HepG2 (cell line): Measurements from ENCODE around the gene CHAF1A. TPM values are rescaled to one million over a fixed set of nuclear protein-coding genes. Genes with fewer than 3 reads are reported as not detected.

Source experiments
- ATAC-seq: fragments of 200-7000 bp; cut with Tn5 transposase; 3 replicates; pipeline ENCODE4 v1.9.1; 2020; ENCODE audit warnings: mild to moderate bottlenecking, moderate library complexity
- BruUV-seq: library from RNA; stranded (reverse); fragments of 400-500 nt; replicated peaks from 2 replicates; lab custom pipeline; 2021; lab: Mats Ljungman, UMichigan
- CTCF ChIA-PET: fragments of 300-600 bp; formaldehyde crosslinking; extraction: SDS; loops from one replicate; lab custom pipeline; 2021; ENCODE audit warnings: low total read pairs, inconsistent platforms, low intra/inter-chr PET ratio; lab: Yijun Ruan, JAX
- POLR2A ChIA-PET: fragments of 350-600 bp; sonication (Branson Sonifier 250); formaldehyde crosslinking; loops from one replicate; lab custom pipeline; 2020; ENCODE audit warnings: antibody characterized with exemption, inconsistent platforms; lab: Yijun Ruan, JAX
- DNase-seq: peaks from one replicate; pipeline ENCODE4 v3.0.0-alpha.2; 2015; ENCODE audit warnings: low spot score
- FAIRE-seq: peaks from 3 replicates; lab custom pipeline; 2011; peaks lifted over from hg19 to GRCh38; lab: Jason Lieb, UNC
- H2AFZ ChIP-seq: one replicate; pipeline ENCODE4 v1.6.1; 2011; ENCODE audit warnings: low read length, inconsistent platforms
- H3K27ac ChIP-seq: fragments of 300-600 bp; 3 replicates; pipeline ENCODE4 v1.8.0; 2011; ENCODE audit warnings: mixed run types, mild to moderate bottlenecking, mixed read lengths, low read length, inconsistent platforms; ENCODE audit not compliant: insufficient read depth; ENCODE audit errors: extremely low read length
- H3K27me3 ChIP-seq, 2 experiments: fragments of 200-600 bp in 1 of 2; 2 replicates in 1 of 2; 3 replicates in 1 of 2; pipeline versions ENCODE4 v1.6.0 to v1.8.0; 2011; ENCODE audit warnings: low read length in 2 of 2, mild to moderate bottlenecking in 2 of 2, moderate library complexity in 2 of 2, inconsistent platforms in 1 of 2; ENCODE audit not compliant: insufficient read depth in 2 of 2, control insufficient read depth in 1 of 2
- H3K36me3 ChIP-seq, 2 experiments: fragments of 200-600 bp in 1 of 2; replicated peaks in 1 of 2; 2 replicates in 1 of 2; 3 replicates in 1 of 2; pipeline versions ENCODE4 v1.5.1 to v1.8.0; 2011; ENCODE audit warnings: low read length in 2 of 2, inconsistent platforms in 1 of 2; ENCODE audit not compliant: insufficient read depth in 2 of 2, control insufficient read depth in 1 of 2
- H3K4me1 ChIP-seq: 2 replicates; pipeline ENCODE4 v1.5.1; 2012; ENCODE audit warnings: low read length, inconsistent platforms; ENCODE audit not compliant: insufficient read depth
- H3K4me2 ChIP-seq: 2 replicates; pipeline ENCODE4 v1.6.0; 2011; ENCODE audit warnings: low read depth, low read length, inconsistent platforms
- H3K4me3 ChIP-seq, 3 experiments: fragments of 200-600 bp in 1 of 3; sonication (generic), shearing (Covaris generic) in 1 of 3; replicated peaks in 1 of 3; 2 replicates each; pipeline ENCODE4 v1.5.1; 2011 to 2016; ENCODE audit warnings: low read length in 3 of 3, inconsistent platforms in 2 of 3, low read depth in 2 of 3, mild to moderate bottlenecking in 2 of 3, control low read depth in 1 of 3, mixed read lengths in 1 of 3; ENCODE audit not compliant: insufficient read depth in 1 of 3
- H3K79me2 ChIP-seq: one replicate; pipeline ENCODE4 v1.6.1; 2011; ENCODE audit warnings: low read length, inconsistent platforms; ENCODE audit not compliant: insufficient read depth
- H3K9ac ChIP-seq: 2 replicates; pipeline ENCODE4 v1.6.0; 2011; ENCODE audit warnings: mild to moderate bottlenecking, low read depth, low read length, inconsistent platforms; ENCODE audit not compliant: insufficient read depth
- H3K9me3 ChIP-seq: 2 replicates; pipeline ENCODE4 v1.5.1; 2012; ENCODE audit warnings: mild to moderate bottlenecking, low read length
- H4K20me1 ChIP-seq: 2 replicates; pipeline ENCODE4 v1.6.0; 2011; ENCODE audit warnings: inconsistent platforms, mild to moderate bottlenecking, low read length, moderate library complexity; ENCODE audit not compliant: insufficient read depth
- AHDC1 ChIP-seq: sonication (generic); formaldehyde crosslinking; IDR thresholded peaks from 2 replicates; pipeline ENCODE4 v1.5.1; 2020; ENCODE audit warnings: mild to moderate bottlenecking, missing genetic modification reagents, borderline replicate concordance
- CSRNP1 ChIP-seq: sonication (generic); formaldehyde crosslinking; IDR thresholded peaks from 2 replicates; pipeline ENCODE4 v1.8.1; 2023; ENCODE audit warnings: mild to moderate bottlenecking, missing genetic modification reagents
- NBN ChIP-seq: fragments of 450-650 bp; conservative IDR thresholded peaks from 2 replicates; pipeline ENCODE4 v1.6.1; 2017
- THAP9 ChIP-seq: sonication (generic); formaldehyde crosslinking; IDR thresholded peaks from 2 replicates; pipeline ENCODE4; 2020; ENCODE audit warnings: missing genetic modification reagents, mild to moderate bottlenecking, borderline replicate concordance
- TIGD3 ChIP-seq: sonication (generic); formaldehyde crosslinking; IDR thresholded peaks from 2 replicates; pipeline ENCODE4 v1.5.1; 2020; ENCODE audit warnings: mild to moderate bottlenecking, missing genetic modification reagents, borderline replicate concordance
- ZBTB39 ChIP-seq: sonication (generic); formaldehyde crosslinking; IDR thresholded peaks from 2 replicates; pipeline ENCODE4 v1.5.0; 2020; ENCODE audit warnings: missing genetic modification reagents
- ZNF251 ChIP-seq: sonication (generic); formaldehyde crosslinking; IDR thresholded peaks from 2 replicates; pipeline ENCODE4 v1.9.0; 2021; ENCODE audit warnings: mild to moderate bottlenecking, missing genetic modification reagents
- ZNF292 ChIP-seq: sonication (generic); formaldehyde crosslinking; IDR thresholded peaks from 2 replicates; pipeline ENCODE4 v1.8.1; 2022; ENCODE audit warnings: mild to moderate bottlenecking, low read depth, missing genetic modification reagents, borderline replicate concordance
- ZNF34 ChIP-seq: sonication (generic); formaldehyde crosslinking; IDR thresholded peaks from 2 replicates; pipeline ENCODE4 v1.4.0; 2020; ENCODE audit warnings: mild to moderate bottlenecking, missing genetic modification reagents, borderline replicate concordance
- ZNF468 ChIP-seq: sonication (generic); formaldehyde crosslinking; IDR thresholded peaks from 2 replicates; pipeline ENCODE4 v1.8.0; 2022; ENCODE audit warnings: mild to moderate bottlenecking, moderate library complexity, missing genetic modification reagents
- whole genome bisulfite sequencing: methylation state at CpG from one replicate; pipeline ENCODE4 v1.1.6; 2017; ENCODE audit warnings: low lambda C conversion rate; 5-methylcytosine and 5-hydroxymethylcytosine counted together
- in situ Hi-C: cut with HindIII; loops from 2 replicates; pipeline ENCODE4 v1.10.0; 2017; ENCODE audit warnings: low pct_unique_long_range_greater_than_20kb; ENCODE audit not compliant: extremely low pct_ligation_motif_present
- intact Hi-C: fragments of 100-400 bp; cut with micrococcal nuclease; formaldehyde crosslinking; loops from one replicate; pipeline ENCODE4 v1.10.0; 2022; ENCODE audit not compliant: unreplicated experiment
- polyA plus RNA-seq, 8 experiments: library from polyadenylated mRNA; depleted of rRNA in 3 of 8; stranded (reverse) in 7 of 8; unstranded in 1 of 8; fragments of >200 nt; fragmentation: Illumina TruSeq in 4 of 8; extraction: Trizol in 4 of 8; gene quantifications; 2 replicates each; pipeline versions ENCODE4 v1.2.1 to v1.2.3, GENCODE V29; 2011 to 2016; ENCODE audit warnings: low read depth in 4 of 8, missing spikeins in 1 of 8, mixed read lengths in 1 of 8; ENCODE audit not compliant: insufficient read depth in 1 of 8
- total RNA-seq, 5 experiments: library from RNA; depleted of rRNA; stranded (reverse); fragments of >200 nt; fragmentation: Illumina TruSeq; extraction: Trizol; gene quantifications; 2 replicates each; pipeline ENCODE4 v1.2.3, GENCODE V29; 2016; ENCODE audit warnings: low read depth in 1 of 5

CHAF1A gene
- total and polyA plus RNA-seq, 2 of the 13 experiments (the other 11 are each of a cell fraction or from before 2014, with no cell fraction given), result 11.0 to 34.8 TPM

GRCh38 chr19:4467835-4468234 is 65.4 kb downstream of the CHAF1A start:
- Histone ChIP-seq H3K79me2 (peaks cover 5% of the 10 kb centered on the region), H4K20me1 (no peaks in the 10 kb centered on the region), H3K4me1 (peaks cover 30% of the 10 kb centered on the region), H3K9me3 (no peaks in the 10 kb centered on the region), H3K9ac (no peak overlapping the region), H3K4me3 (no peak overlapping the region), H3K36me3 (no peaks in the 10 kb centered on the region), H3K4me2 (no peak overlapping the region), H3K27me3 (no peaks in the 10 kb centered on the region; a peak in 1 of 5 replicates), H2AFZ (no peak overlapping the region), H3K27ac (no peak overlapping the region)
- intact Hi-C loops (no loop called here), in situ Hi-C loops (no loop called here)
- POLR2A ChIA-PET, result no interaction called here
- CTCF ChIA-PET, result no interaction called here
- WGBS, result 49% methylated on average over 3 of the region's 3 CpGs
- ATAC-seq (no peak), DNase-seq (no peak), FAIRE-seq (no peak)
- no TSS peak for BruUV-seq
- no peak for TF ChIP-seq THAP9 (CRISPR knock-in tag)
- TF ChIP-seq ZNF292, result no peak
- no peak for TF ChIP-seq ZNF468
- TF ChIP-seq NBN, result no peak
- no peak for TF ChIP-seq TIGD3
- TF ChIP-seq CSRNP1 (CRISPR knock-in tag), result no peak
- no peak for TF ChIP-seq ZBTB39 (CRISPR knock-in tag)
- TF ChIP-seq ZNF251, result no peak
- no peak for TF ChIP-seq AHDC1
- TF ChIP-seq ZNF34, result no peak
